Heart left ventricle (tissue), 13 donors: Measurements from ENCODE around the gene MORC3.

Experiments
- CTCF ChIP-seq, 12 donors: fragments of 200-600 bp; sonication (generic) in 4 of 12; IDR thresholded peaks; one replicate each; pipeline versions ENCODE4 v1.5.0 to v1.8.0; 2018 to 2022; ENCODE audit warnings: antibody characterized with exemption in 12 of 12, mild to moderate bottlenecking in 5 of 12
- POLR2A ChIP-seq, 2 donors: fragments of 450-650 bp; IDR thresholded peaks; one replicate each; pipeline ENCODE4 v1.6.1; 2017; ENCODE audit warnings: antibody characterized with exemption in 2 of 2, mild to moderate bottlenecking in 2 of 2, moderate library complexity in 2 of 2
- donor health status: ischemic (EF 13 %, LVEDD 7.1; RV severe dilation, severe dysfunction).
- donor health status: DM: no; HTN: yes; CAD: no.
- donor health status: DM: no; HTN: no; CAD: no.
- donor health status: ischemic (EF 25% LVEDD 6.9; RV normal size, moderate dysfunction).
- donor health status: ischemic (EF 25% LVEDD 5.7; RV mildly dilated, moderate dysfunction).
- donor health status: ischemic (EF 35%, LVEDD 5.7; RV mildly dilated, moderate dysfunction).
- donor health status: nonischemic (EF 11% LVEDD 7.7; RV severe dilation, severe dysfunction).
- donor health status: DM: yes; HTN: yes; CAD: no.
- donor health status: PGD.
- donor health status: ischemic (EF 29% LVEDD 5.4; RV normal size, mild dysfunction).
- donor health status: nonischemic (EF 23%, LVEDD 6.1; RV moderate dilation, normal function).

GRCh38 chr21:36412916-36413315 lies 92.9 kb downstream of the MORC3 start:
- no peak for TF ChIP-seq CTCF (IDR thresholded peaks at IDR 0.05)
- no peak for TF ChIP-seq POLR2A (IDR thresholded peaks at IDR 0.05)
